ENCODE data around the gene PLCB2. TPM values are rescaled to one million over a fixed set of nuclear protein-coding genes. Genes with fewer than 3 reads are reported as not detected.
A peak's percentile ranks its signal among the peaks of the same experiment; 100 is the strongest.

The PLCB2 gene
- total RNA-seq, 2 donors from 2014 or later = 4.4 to 5.3 TPM

- Histone ChIP-seq H3K9me3 (ENCODE audit: control insufficient read depth, low read length) (no peaks in the 10 kb centered on the region), H3K36me3 (ENCODE audit: control insufficient read depth, insufficient read depth, low read length) (no peaks in the 10 kb centered on the region), H3K4me3 (ENCODE audit: low read length) (no peak overlapping the region), H3K27me3 (ENCODE audit: control insufficient read depth, insufficient read depth, low read length, poor library complexity, severe bottlenecking) (peaks cover 6% of the 10 kb centered on the region), H3K4me1 (ENCODE audit: control insufficient read depth, insufficient read depth, low read length) (no peaks in the 10 kb centered on the region), H3K9ac (ENCODE audit: extremely low read depth, low read length, poor library complexity, severe bottlenecking) (no peak overlapping the region), H3K27ac (ENCODE audit: low read depth, low read length) (no peak overlapping the region)
- Mint-ChIP-seq H3K27ac (peak overlapping the region; percentile 13), H3K36me3 (ENCODE audit: low read depth) (peaks cover 10% of the 10 kb centered on the region), H3K27me3 (ENCODE audit: insufficient read depth) (peaks cover 10% of the 10 kb centered on the region), H3K4me1 (peaks cover 4% of the 10 kb centered on the region), H3K4me3 (no peak overlapping the region), H3K9me3 (no peaks in the 10 kb centered on the region)
- DNase-seq = no peak
- TF ChIP-seq CTCF (conservative IDR thresholded peaks at IDR 0.05) = peak; percentile 39
- WGBS, 2 experiments (ENCODE audit: insufficient coverage in 1 of 2, insufficient read length in 1 of 2) = 89 to 93% methylated on average over 9 of the region's 9 CpGs
Observed at GRCh38 chr15:40273428-40273827, 34.3 kb downstream of the PLCB2 start.

GRCh38 chr15:40272485-40273056 lies 35.2 kb downstream of the PLCB2 start:
- Histone ChIP-seq H3K9me3 (ENCODE audit: control insufficient read depth, low read length) (no peaks in the 10 kb centered on the region), H3K4me1 (ENCODE audit: control insufficient read depth, insufficient read depth, low read length) (peaks cover 3% of the 10 kb centered on the region), H3K9ac (ENCODE audit: extremely low read depth, low read length, poor library complexity, severe bottlenecking) (no peak overlapping the region), H3K36me3 (ENCODE audit: control insufficient read depth, insufficient read depth, low read length) (no peaks in the 10 kb centered on the region), H3K4me3 (ENCODE audit: low read length) (no peak overlapping the region), H3K27me3 (ENCODE audit: control insufficient read depth, insufficient read depth, low read length, poor library complexity, severe bottlenecking) (no peaks in the 10 kb centered on the region), H3K27ac (ENCODE audit: low read depth, low read length) (no peak overlapping the region)
- H3K4me1 Mint-ChIP-seq = peaks cover 7% of the 10 kb centered on the region
- H3K27me3 Mint-ChIP-seq (ENCODE audit: insufficient read depth) = peaks cover 2% of the 10 kb centered on the region
- H3K9me3 Mint-ChIP-seq = no peaks in the 10 kb centered on the region
- H3K36me3 Mint-ChIP-seq (ENCODE audit: low read depth) = peaks cover 10% of the 10 kb centered on the region
- WGBS, 2 experiments (ENCODE audit: insufficient coverage in 1 of 2, insufficient read length in 1 of 2) = 87 to 97% methylated on average over 12 to 20 of the region's 20 CpGs
- no peak overlapping the region for H3K4me3 Mint-ChIP-seq
- H3K27ac Mint-ChIP-seq = no peak overlapping the region
- peak; percentile 56 for TF ChIP-seq CTCF (conservative IDR thresholded peaks at IDR 0.05)
- no peak for DNase-seq

GRCh38 chr15:40271685-40272484 lies 35.9 kb downstream of the PLCB2 start:
- no peak overlapping the region for H3K27ac ChIP-seq (ENCODE audit: low read depth, low read length)
- Mint-ChIP-seq H3K27me3 (ENCODE audit: insufficient read depth) (no peaks in the 10 kb centered on the region), H3K9me3 (no peaks in the 10 kb centered on the region), H3K27ac (no peak overlapping the region), H3K4me1 (peaks cover 9% of the 10 kb centered on the region), H3K36me3 (ENCODE audit: low read depth) (peaks cover 10% of the 10 kb centered on the region), H3K4me3 (no peak overlapping the region)
- no peaks in the 10 kb centered on the region for H3K27me3 ChIP-seq (ENCODE audit: control insufficient read depth, insufficient read depth, low read length, poor library complexity, severe bottlenecking)
- DNase-seq = no peak
- no peaks in the 10 kb centered on the region for H3K36me3 ChIP-seq (ENCODE audit: control insufficient read depth, insufficient read depth, low read length)
- peaks cover 3% of the 10 kb centered on the region for H3K4me1 ChIP-seq (ENCODE audit: control insufficient read depth, insufficient read depth, low read length)
- 81 to 88% methylated on average over 20 to 25 of the region's 25 CpGs for WGBS, 2 experiments (ENCODE audit: insufficient coverage in 1 of 2, insufficient read length in 1 of 2)
- no peaks in the 10 kb centered on the region for H3K9me3 ChIP-seq (ENCODE audit: control insufficient read depth, low read length)
- no peak overlapping the region for H3K4me3 ChIP-seq (ENCODE audit: low read length)
- no peak for TF ChIP-seq CTCF (conservative IDR thresholded peaks at IDR 0.05)
- H3K9ac ChIP-seq (ENCODE audit: extremely low read depth, low read length, poor library complexity, severe bottlenecking) = no peak overlapping the region
